ENCODE results near the gene ADISSP. TPM values are rescaled to one million over a fixed set of nuclear protein-coding genes. Genes with fewer than 3 reads are reported as not detected.
A peak's percentile ranks its signal among the peaks of the same experiment; 100 is the strongest.

ADISSP gene
- total and polyA plus RNA-seq, 2 of the 13 experiments (the other 11 are each of a cell fraction or from before 2014, with no cell fraction given): 38.3 to 90.6 TPM

GRCh38 chr20:3768342-3769130 lies 983 bp upstream of the ADISSP start (continued):
- TF ChIP-seq ZNF646 (CRISPR knock-in tag; IDR thresholded peaks at IDR 0.05) (no peak), DZIP1 (CRISPR knock-in tag; IDR thresholded peaks at IDR 0.05) (0 out of 2 replicates have a peak, but pooled peaks have one; percentile 19), ZBTB7B (CRISPR knock-in tag; IDR thresholded peaks at IDR 0.05) (peak; percentile 49; the same call in 1 of the 2 replicates), PAWR (CRISPR knock-in tag; IDR thresholded peaks at IDR 0.05; ENCODE audit: borderline replicate concordance) (peak; percentile 71; the same call in 1 of the 2 replicates), YEATS4 (CRISPR knock-in tag; IDR thresholded peaks at IDR 0.05; ENCODE audit: borderline replicate concordance) (no peak), GMEB1 (CRISPR knock-in tag; IDR thresholded peaks at IDR 0.05; ENCODE audit: borderline replicate concordance) (no peak; the same call in 1 of the 2 replicates), BCL3 (CRISPR knock-in tag; IDR thresholded peaks at IDR 0.05) (peak; percentile 57), RFX1 (IDR thresholded peaks at IDR 0.05) (peak; percentile 98), ZNF572 (CRISPR knock-in tag; IDR thresholded peaks at IDR 0.05) (peak; percentile 39; the same call in 1 of the 2 replicates), MTA3 (CRISPR knock-in tag; IDR thresholded peaks at IDR 0.05) (no peak), ZFP1 (CRISPR knock-in tag; IDR thresholded peaks at IDR 0.05) (no peak), ZNF563 (CRISPR knock-in tag; IDR thresholded peaks at IDR 0.05) (no peak), NFYB (CRISPR knock-in tag; IDR thresholded peaks at IDR 0.05) (peak; percentile 12; the same call in 1 of the 2 replicates), ZNF263 (CRISPR knock-in tag; IDR thresholded peaks at IDR 0.05) (0 out of 2 replicates have a peak, but pooled peaks have one; percentile 24), TCF7 (IDR thresholded peaks at IDR 0.05; ENCODE audit: low read depth) (no peak)

Measured in HepG2 (cell line).